Measurements from ENCODE around the gene TBCC.
A peak's percentile ranks its signal among the peaks of the same experiment; 100 is the strongest.
"Not testable (repeated sequence)": the region's sequence is repeated elsewhere in the genome, so short reads cannot be mapped to it uniquely, and the experiment has no call there.

TBCC gene

GRCh38 chr6:42715871-42716270, 30.0 kb downstream of the TBCC start:
- Histone ChIP-seq H3K36me3 (ENCODE audit: control insufficient read depth, insufficient read depth, low read length) (no peaks in the 10 kb centered on the region), H3K9ac (ENCODE audit: low read length) (no peak overlapping the region), H3K27ac (ENCODE audit: low read depth, low read length) (no peak overlapping the region), H3K27me3 (ENCODE audit: control insufficient read depth, insufficient read depth, low read length) (no peaks in the 10 kb centered on the region), H3K4me3 (ENCODE audit: low read length) (no peak overlapping the region), H3K4me1 (ENCODE audit: control insufficient read depth, insufficient read depth, low read length) (no peaks in the 10 kb centered on the region)

- no peaks in the 10 kb centered on the region for H3K27me3 ChIP-seq (ENCODE audit: control insufficient read depth, insufficient read depth, low read length)
- no peak overlapping the region for H3K4me3 ChIP-seq (ENCODE audit: low read length)
- no peaks in the 10 kb centered on the region for H3K4me1 ChIP-seq (ENCODE audit: control insufficient read depth, insufficient read depth, low read length)
- no peak overlapping the region for H3K27ac ChIP-seq (ENCODE audit: low read depth, low read length)
- H3K36me3 ChIP-seq (ENCODE audit: control insufficient read depth, insufficient read depth, low read length) = no peaks in the 10 kb centered on the region
- no peak overlapping the region for H3K9ac ChIP-seq (ENCODE audit: low read length)
Measured at GRCh38 chr6:42714098-42714761, 31.7 kb downstream of the TBCC start.

GRCh38 chr6:42711930-42712329, 34.0 kb downstream of the TBCC start:
- Histone ChIP-seq H3K27me3 (ENCODE audit: control insufficient read depth, insufficient read depth, low read length) (no peaks in the 10 kb centered on the region), H3K4me3 (ENCODE audit: low read length) (no peak overlapping the region), H3K36me3 (ENCODE audit: control insufficient read depth, insufficient read depth, low read length) (no peaks in the 10 kb centered on the region), H3K9ac (ENCODE audit: low read length) (no peak overlapping the region), H3K4me1 (ENCODE audit: control insufficient read depth, insufficient read depth, low read length) (no peaks in the 10 kb centered on the region), H3K27ac (ENCODE audit: low read depth, low read length) (no peak overlapping the region)

GRCh38 chr6:42710316-42710715, 35.6 kb downstream of the TBCC start:
- Histone ChIP-seq H3K27me3 (ENCODE audit: control insufficient read depth, insufficient read depth, low read length) (no peaks in the 10 kb centered on the region), H3K4me1 (ENCODE audit: control insufficient read depth, insufficient read depth, low read length) (no peaks in the 10 kb centered on the region), H3K4me3 (ENCODE audit: low read length) (no peak overlapping the region), H3K36me3 (ENCODE audit: control insufficient read depth, insufficient read depth, low read length) (no peaks in the 10 kb centered on the region), H3K9ac (ENCODE audit: low read length) (no peak overlapping the region), H3K27ac (ENCODE audit: low read depth, low read length) (no peak overlapping the region)

- no peaks in the 10 kb centered on the region for H3K27me3 ChIP-seq (ENCODE audit: control insufficient read depth, insufficient read depth, low read length)
- H3K9ac ChIP-seq (ENCODE audit: low read length) = no peak overlapping the region
- H3K4me1 ChIP-seq (ENCODE audit: control insufficient read depth, insufficient read depth, low read length) = no peaks in the 10 kb centered on the region
- H3K4me3 ChIP-seq (ENCODE audit: low read length) = no peak overlapping the region
- H3K36me3 ChIP-seq (ENCODE audit: control insufficient read depth, insufficient read depth, low read length) = no peaks in the 10 kb centered on the region
- H3K27ac ChIP-seq (ENCODE audit: low read depth, low read length) = no peak overlapping the region
Measured at GRCh38 chr6:42709871-42710270, 36.0 kb downstream of the TBCC start.

GRCh38 chr6:42708096-42708495, 37.8 kb downstream of the TBCC start:
- Histone ChIP-seq H3K27ac (ENCODE audit: low read depth, low read length) (no peak overlapping the region), H3K4me1 (ENCODE audit: control insufficient read depth, insufficient read depth, low read length) (no peaks in the 10 kb centered on the region), H3K4me3 (ENCODE audit: low read length) (no peak overlapping the region), H3K36me3 (ENCODE audit: control insufficient read depth, insufficient read depth, low read length) (peaks cover 2% of the 10 kb centered on the region), H3K9ac (ENCODE audit: low read length) (no peak overlapping the region), H3K27me3 (ENCODE audit: control insufficient read depth, insufficient read depth, low read length) (no peaks in the 10 kb centered on the region)

- peaks cover 2% of the 10 kb centered on the region for H3K36me3 ChIP-seq (ENCODE audit: control insufficient read depth, insufficient read depth, low read length)
- H3K4me3 ChIP-seq (ENCODE audit: low read length) = no peak overlapping the region
- H3K27me3 ChIP-seq (ENCODE audit: control insufficient read depth, insufficient read depth, low read length) = no peaks in the 10 kb centered on the region
- H3K4me1 ChIP-seq (ENCODE audit: control insufficient read depth, insufficient read depth, low read length) = no peaks in the 10 kb centered on the region
- H3K9ac ChIP-seq (ENCODE audit: low read length) = no peak overlapping the region
- no peak overlapping the region for H3K27ac ChIP-seq (ENCODE audit: low read depth, low read length)
Measured at GRCh38 chr6:42707595-42707994, 38.3 kb downstream of the TBCC start.

- Histone ChIP-seq H3K27ac (ENCODE audit: low read depth, low read length) (no peak overlapping the region), H3K27me3 (ENCODE audit: control insufficient read depth, insufficient read depth, low read length) (no peaks in the 10 kb centered on the region), H3K36me3 (ENCODE audit: control insufficient read depth, insufficient read depth, low read length) (peaks cover 2% of the 10 kb centered on the region), H3K4me3 (ENCODE audit: low read length) (no peak overlapping the region), H3K9ac (ENCODE audit: low read length) (no peak overlapping the region), H3K4me1 (ENCODE audit: control insufficient read depth, insufficient read depth, low read length) (no peaks in the 10 kb centered on the region)
Measured at GRCh38 chr6:42704937-42705374, 40.9 kb downstream of the TBCC start.

GRCh38 chr6:42704251-42704936, 41.5 kb downstream of the TBCC start:
- peaks cover 2% of the 10 kb centered on the region for H3K36me3 ChIP-seq (ENCODE audit: control insufficient read depth, insufficient read depth, low read length)
- peak overlapping the region; percentile 44 for H3K4me3 ChIP-seq (ENCODE audit: low read length)
- H3K4me1 ChIP-seq (ENCODE audit: control insufficient read depth, insufficient read depth, low read length) = no peaks in the 10 kb centered on the region
- no peaks in the 10 kb centered on the region for H3K27me3 ChIP-seq (ENCODE audit: control insufficient read depth, insufficient read depth, low read length)
- H3K9ac ChIP-seq (ENCODE audit: low read length) = no peak overlapping the region
- no peak overlapping the region for H3K27ac ChIP-seq (ENCODE audit: low read depth, low read length)

GRCh38 chr6:42702786-42703185, 43.1 kb downstream of the TBCC start:
- H3K4me1 ChIP-seq (ENCODE audit: control insufficient read depth, insufficient read depth, low read length); H3K36me3 ChIP-seq (ENCODE audit: control insufficient read depth, insufficient read depth, low read length); H3K27me3 ChIP-seq (ENCODE audit: control insufficient read depth, insufficient read depth, low read length); H3K27ac ChIP-seq (ENCODE audit: low read depth, low read length); H3K4me3 ChIP-seq (ENCODE audit: low read length); H3K9ac ChIP-seq (ENCODE audit: low read length): not testable (repeated sequence)

- Histone ChIP-seq H3K4me1 (ENCODE audit: control insufficient read depth, insufficient read depth, low read length) (peaks cover 3% of the 10 kb centered on the region), H3K27ac (ENCODE audit: low read depth, low read length) (no peak overlapping the region), H3K27me3 (ENCODE audit: control insufficient read depth, insufficient read depth, low read length) (no peaks in the 10 kb centered on the region), H3K36me3 (ENCODE audit: control insufficient read depth, insufficient read depth, low read length) (peaks cover 2% of the 10 kb centered on the region), H3K4me3 (ENCODE audit: low read length) (no peak overlapping the region), H3K9ac (ENCODE audit: low read length) (no peak overlapping the region)
Measured at GRCh38 chr6:42702200-42702599, 43.7 kb downstream of the TBCC start.

GRCh38 chr6:42698217-42698616, 47.7 kb downstream of the TBCC start:
- Histone ChIP-seq H3K4me1 (ENCODE audit: control insufficient read depth, insufficient read depth, low read length) (peaks cover 9% of the 10 kb centered on the region), H3K27me3 (ENCODE audit: control insufficient read depth, insufficient read depth, low read length) (no peaks in the 10 kb centered on the region), H3K4me3 (ENCODE audit: low read length) (no peak overlapping the region), H3K27ac (ENCODE audit: low read depth, low read length) (no peak overlapping the region), H3K9ac (ENCODE audit: low read length) (no peak overlapping the region), H3K36me3 (ENCODE audit: control insufficient read depth, insufficient read depth, low read length) (no peaks in the 10 kb centered on the region)

- H3K36me3 ChIP-seq (ENCODE audit: control insufficient read depth, insufficient read depth, low read length) = peaks cover 6% of the 10 kb centered on the region
- H3K27me3 ChIP-seq (ENCODE audit: control insufficient read depth, insufficient read depth, low read length) = no peaks in the 10 kb centered on the region
- H3K27ac ChIP-seq (ENCODE audit: low read depth, low read length) = no peak overlapping the region
- H3K9ac ChIP-seq (ENCODE audit: low read length) = no peak overlapping the region
- peaks cover 12% of the 10 kb centered on the region for H3K4me1 ChIP-seq (ENCODE audit: control insufficient read depth, insufficient read depth, low read length)
- H3K4me3 ChIP-seq (ENCODE audit: low read length) = no peak overlapping the region
Measured at GRCh38 chr6:42697268-42697655, 48.6 kb downstream of the TBCC start.
